ENCODE measurements around the gene ZNF423.
"Not testable (repeated sequence)": the region's sequence is repeated elsewhere in the genome, so short reads cannot be mapped to it uniquely, and the experiment has no call there.

ZNF423 gene

DNA sequence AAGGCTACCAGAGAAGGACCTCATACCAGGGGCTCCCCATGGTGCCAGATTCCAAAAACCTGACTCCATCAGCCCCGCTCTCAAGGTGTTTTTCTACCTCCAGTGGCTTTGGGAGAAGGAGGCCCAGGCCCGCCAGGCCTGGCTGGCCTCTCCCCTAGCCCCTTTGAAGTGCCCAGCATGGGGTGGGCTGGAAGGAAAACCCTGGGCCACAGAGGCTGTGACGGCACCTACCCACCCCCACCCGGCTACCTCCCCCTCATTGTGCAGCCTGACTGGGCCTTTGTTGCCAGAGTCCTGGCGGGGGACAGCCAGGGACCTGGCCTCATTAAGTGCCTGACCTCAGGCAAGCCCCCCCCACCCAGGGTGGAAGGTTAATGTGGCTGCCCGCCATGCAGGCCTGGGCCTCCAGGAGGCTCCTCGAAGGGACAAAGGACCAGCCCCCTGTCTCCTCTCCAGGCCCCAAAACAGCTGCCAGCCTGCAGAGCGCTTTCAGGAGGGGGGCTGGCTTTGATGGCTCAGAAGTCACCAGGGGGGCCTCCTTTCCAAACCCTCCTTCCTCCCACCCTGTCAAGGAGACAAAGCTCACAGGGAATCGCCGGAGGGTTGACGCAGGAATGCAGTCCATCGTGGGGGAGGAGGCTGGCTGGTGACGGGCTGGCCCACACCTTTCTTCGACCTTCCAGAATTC, 159.4 kb downstream of the ZNF423 start:
- no peak for DNase-seq (ENCODE audit: low read depth)

DNA sequence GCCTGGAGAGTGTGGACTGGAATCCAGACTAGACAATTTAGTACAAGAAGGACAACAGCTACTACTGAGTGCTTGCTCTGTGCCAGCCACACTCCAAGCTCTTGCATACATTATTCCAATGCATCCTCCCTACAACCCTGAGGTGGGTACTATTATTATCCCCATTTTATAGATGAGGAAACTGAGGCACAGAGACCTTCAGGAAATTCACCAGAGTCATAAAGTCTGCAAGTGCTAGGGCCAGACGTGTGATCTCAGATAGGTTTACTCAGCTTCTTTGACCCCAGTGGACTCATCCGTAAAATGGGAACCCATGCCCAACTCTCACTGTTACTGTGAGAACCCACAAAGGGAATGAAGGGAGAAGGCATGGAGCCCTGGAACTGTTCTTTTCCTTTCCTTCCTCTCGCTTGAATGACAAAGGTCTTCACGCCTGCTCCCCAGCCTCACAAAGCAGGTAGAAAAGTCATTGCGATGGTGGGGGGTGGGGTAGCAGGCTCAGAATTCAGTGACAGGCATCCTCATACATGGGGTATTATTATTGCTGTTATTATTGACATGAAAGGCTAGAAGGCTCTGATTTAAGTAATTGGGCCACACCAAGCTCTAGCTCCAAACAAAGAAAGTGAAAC, 160.0 kb downstream of the ZNF423 start:
- no peak for DNase-seq (ENCODE audit: low read depth)

DNA sequence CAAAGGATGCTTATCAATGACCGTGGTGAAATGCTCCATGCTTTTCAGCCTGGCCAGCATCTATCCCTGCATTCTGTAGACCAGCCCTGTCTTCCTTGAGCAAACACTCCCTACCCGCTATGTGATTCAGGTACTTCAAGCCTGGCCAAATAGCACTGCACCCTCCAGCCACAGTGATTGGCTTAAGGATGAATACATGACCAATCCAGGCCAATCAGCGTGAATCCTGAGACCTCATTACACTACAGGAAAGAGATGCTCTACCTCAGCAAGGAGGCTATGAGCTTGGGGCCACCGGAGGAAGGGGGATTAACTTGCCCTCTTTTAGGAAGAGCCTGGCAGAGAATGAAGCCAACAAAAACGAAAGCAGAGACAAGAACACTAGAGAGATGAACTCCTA, 162.5 kb downstream of the ZNF423 start:
- no peak for DNase-seq (ENCODE audit: low read depth)

DNA sequence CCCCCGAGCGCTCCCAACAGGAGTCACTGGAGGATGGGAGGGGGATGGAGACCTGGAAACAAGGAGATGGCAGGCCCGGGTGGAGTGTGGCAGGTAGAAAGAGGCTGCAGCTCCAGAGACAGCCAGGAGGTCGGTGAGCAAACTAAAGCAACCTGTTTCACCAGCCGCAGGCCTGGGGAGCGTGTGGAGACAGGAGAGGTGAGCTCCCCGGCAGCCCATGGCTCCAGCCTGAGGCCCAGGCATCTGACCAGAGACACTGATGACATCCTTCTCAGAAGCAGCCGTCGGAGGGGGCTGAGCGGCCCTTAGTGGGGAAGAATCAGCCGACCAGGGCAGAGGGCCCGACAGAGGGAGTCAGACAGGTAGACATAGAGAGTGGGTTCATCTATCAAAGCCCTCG, 165.1 kb downstream of the ZNF423 start:
- no peak for DNase-seq (ENCODE audit: low read depth)

DNA sequence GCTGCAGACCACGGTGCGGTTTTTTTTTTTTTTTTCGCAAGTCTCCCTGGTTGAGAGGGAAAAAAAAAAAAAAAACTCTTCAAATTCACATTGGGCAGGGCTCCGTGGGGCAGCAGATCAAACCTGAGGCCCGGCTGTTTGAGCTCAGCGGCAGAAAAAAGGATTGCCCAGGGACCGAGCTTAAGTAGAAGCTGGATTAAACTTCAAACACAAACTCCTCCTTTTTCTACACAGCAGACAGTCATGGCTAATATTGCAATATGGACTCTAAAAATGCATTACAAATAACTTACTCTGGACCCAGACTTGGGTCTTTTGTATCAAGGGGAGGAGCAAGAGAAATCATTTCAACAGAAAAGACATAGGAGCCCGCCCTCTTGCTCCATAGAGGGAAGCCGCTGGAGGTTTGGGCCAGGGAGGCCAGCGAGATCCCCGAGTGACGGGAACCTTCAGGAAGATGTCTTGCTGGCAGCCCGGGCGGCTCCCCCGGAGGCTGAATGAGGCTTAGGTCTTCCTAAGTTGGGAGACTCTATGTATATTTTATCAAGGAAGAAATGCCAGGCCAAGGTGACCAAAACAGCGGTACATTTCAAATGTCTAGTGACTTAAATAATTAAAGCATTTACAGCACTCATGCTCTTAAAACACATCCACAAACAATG, 167.7 kb downstream of the ZNF423 start:
- DNase-seq (ENCODE audit: low read depth) = no peak

DNA sequence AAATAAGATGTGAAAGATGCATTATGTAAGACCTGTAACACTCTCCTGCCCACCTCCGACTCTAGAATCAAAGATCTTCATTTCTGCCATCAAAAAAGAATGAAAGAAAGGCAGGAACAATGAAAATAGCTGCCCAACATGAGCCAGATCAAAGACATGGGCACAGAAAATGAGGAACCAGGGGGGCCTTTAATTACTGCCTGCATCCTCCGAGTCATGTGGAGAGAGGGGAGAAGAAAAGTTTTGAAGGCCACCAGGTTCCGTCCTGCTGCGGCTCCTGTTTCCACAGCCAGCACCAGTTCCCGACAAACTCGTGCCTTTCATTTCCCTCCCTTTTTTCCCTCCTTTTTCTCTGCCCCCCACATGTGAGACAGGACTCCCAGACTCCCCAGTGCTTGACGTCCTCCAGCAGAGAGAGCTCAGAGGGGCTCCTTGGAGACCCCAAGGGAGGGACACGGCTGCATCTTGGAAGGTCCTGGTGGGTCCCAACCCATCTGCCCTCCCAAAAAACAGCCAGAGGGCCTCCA, 168.4 kb downstream of the ZNF423 start:
- no peak for DNase-seq (ENCODE audit: low read depth)

DNA sequence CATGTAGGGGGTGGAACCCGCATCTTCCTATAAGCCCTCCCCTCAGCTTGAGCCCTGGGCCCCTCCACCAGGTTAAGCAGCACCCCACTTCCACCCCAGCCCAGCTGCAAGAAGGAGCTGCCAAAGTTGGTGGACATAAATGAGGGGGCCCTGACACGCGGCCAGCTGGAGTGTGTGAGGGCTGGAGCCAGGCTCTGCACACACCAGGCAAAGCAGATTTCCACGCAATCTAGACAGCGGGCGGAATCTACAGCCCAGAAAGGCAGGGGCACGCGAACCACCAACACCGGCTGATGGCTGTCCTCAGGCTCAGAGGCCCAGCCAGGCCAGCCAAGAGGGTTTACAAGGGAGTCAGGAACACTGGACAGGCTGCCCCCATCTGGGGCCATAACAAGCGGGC, 171.2 kb downstream of the ZNF423 start:
- DNase-seq (ENCODE audit: low read depth) = no peak

DNA sequence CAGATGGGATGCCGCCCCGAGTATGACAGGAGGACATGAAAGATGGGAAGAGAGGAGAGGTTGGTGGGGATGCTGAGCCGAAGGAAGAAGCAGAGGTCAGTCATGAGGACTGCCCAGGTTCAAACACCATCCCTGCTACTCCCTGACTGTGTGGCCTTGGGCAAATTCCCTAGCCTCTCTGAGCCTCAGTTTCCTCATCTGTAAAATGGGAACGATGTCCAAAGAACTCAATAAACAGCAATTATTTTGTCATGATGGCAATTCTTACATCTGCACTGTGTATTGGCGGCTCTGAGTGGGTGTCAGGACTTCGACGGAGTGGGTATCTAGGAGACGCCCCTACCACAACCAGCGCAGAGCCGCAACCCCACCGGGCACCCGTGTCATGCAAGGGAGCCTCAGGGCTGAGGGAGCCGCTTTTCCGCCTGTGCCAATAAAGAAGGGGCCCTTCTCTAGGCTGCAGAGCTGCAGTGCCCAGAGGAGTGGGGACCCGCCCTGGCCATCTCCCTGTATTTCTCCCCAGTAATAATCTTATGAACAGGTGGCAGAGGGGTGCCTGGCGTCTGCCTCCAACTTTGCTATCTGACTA, 173.2 kb downstream of the ZNF423 start:
- DNase-seq (ENCODE audit: low read depth) = no peak

DNA sequence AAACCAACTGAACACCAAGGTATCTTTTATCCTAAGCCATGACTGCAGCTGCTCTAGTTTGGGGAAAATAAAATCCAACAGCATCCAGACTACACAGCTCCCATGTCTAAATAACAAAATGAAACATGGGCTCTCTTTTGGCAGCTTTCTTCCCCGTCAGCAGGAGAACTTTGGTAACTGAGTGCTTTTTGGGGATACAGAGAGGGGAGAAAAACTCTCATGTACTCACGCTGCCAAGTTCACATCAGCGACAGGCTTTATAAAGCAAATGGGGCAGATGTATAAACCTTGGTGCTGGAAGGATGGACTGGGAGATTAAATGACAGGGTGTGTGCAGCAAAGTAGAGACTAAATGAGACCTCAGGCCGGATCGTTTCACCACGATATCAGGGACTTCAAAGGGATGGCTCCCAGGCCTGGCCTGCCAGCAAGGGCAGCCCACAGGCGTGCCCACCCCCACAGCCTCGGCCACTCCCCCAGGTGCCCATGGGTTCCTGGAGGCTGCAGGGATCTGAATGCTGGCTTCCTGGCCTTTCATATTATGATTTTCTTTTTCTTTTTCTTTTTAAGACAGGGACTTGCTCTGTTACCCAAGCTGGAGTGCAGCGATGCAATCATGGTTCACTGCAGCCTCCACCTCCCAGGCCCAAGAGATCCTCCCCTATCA, 174.6 kb downstream of the ZNF423 start:
- no peak for DNase-seq (ENCODE audit: low read depth)

DNA sequence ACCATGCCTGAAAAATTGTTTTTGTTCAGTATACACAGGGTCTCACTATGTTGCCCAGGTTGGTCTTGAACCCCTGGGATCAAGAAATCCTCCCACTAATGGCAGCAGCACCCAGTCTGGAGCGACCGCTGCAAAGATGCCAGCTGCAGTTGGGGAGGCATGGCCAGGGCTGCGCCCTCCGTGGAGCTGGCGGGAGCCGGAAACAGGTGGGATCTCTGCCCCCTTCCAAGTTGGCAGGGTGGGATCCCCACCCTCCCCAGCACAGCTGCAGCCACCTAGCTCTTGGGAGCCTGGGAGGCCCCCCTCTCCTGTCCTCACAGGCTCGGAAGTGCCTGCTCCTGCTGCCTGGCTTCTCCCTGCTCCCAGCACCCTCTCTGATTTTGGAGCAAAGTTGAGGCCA, 176.8 kb downstream of the ZNF423 start:
- DNase-seq (ENCODE audit: low read depth) = no peak

DNA sequence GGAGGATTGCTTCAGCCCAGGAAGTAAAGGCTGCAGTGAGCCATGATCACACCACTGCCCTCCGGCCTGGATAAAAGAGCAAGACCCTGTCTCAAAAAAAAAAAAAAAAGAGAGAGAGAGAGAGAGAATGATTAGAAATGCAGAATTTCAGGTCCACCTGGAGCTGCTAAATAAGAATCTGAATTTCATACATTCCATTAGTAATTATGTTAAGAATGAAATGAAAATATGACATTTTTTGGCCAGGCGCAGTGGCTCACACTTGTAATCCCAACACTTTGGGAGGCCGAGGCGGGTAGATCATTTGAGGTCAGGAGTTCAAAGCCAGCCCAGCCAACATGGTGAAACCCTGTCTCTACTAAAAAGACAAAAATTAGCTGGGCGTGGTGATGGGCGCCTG, 178.3 kb downstream of the ZNF423 start:
- not testable (repeated sequence) for DNase-seq (ENCODE audit: low read depth)

DNA sequence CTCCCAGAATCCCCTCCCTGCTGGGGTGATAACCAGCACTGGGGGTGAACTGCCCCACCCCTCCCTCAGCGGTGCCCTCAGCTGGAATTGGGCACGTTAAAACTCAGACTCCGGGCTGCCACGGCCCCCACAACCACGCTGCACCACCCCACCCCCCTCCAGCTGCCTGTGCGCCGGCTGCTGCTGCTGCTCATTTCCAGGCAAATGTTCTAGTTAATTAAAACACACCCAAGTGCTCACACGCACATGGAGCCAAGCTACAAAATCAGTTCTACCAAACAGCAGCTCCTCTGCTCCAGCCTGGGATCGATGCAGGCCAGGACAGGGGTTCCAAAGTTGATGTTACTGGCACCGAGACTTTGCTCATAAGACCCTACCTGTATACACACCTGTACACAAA, 180.5 kb downstream of the ZNF423 start:
- DNase-seq (ENCODE audit: low read depth) = no peak

DNA sequence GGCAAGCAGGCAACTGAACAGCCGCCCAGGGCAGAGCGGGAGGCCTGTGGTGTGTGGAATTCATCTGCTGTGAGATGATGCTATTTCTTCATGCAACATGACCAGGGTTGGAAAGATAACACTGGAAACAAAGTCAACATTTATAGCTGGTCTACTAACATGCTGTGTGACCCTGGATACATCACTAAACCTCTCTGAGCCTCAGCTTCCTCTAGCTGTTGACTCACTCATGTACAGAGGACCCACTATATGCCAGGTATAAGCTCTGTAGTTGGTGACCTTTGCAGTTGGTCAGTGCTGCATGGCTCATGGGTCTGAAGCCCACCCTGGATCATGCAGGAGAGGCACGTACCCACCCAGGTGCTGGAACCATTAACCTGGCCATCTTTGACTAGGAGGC, 180.9 kb downstream of the ZNF423 start:
- DNase-seq (ENCODE audit: low read depth) = no peak

DNA sequence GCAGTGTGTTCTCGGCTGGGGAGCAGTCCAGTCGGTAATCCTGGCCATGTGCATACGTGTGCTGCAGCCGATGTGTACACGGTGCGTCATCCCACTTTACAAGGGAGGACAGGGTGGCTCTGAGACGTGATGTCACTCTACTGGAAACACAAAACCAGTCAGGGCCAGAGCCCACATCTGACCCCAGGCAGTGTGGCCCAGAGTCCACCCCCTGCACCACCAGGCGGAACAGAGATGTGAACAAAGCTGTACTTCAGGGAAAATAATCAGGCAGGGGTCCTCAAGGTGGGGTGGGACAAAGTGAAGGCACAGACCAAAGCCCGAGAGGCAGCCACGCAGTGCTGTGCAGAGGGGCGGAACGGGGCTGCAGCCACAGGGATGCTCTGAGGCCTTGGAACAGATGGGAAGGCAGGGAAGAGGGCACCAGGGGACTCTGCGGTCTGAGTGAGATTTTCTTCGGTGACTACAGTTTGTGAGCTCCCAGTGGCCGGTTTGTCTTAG, 181.5 kb downstream of the ZNF423 start:
- no peak for DNase-seq (ENCODE audit: low read depth)

DNA sequence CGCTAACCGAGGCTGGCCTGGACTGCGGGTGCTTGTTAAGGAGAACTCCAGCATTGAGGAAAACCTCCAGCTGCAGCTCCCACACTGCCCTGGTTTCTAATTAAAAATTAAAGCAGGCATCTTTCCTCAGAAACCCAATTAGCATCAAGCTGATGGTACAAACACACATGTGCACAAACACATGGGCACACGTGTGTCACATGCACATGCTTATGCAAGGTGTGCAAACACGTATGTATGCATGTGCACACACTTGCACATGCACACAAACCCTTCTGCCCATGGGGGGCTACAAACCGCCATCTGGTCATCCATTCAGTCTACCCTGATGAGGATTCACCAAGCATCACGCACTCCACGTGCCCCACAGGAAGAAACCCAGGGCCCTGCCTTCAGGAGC, 182.5 kb downstream of the ZNF423 start:
- DNase-seq (ENCODE audit: low read depth) = no peak

DNA sequence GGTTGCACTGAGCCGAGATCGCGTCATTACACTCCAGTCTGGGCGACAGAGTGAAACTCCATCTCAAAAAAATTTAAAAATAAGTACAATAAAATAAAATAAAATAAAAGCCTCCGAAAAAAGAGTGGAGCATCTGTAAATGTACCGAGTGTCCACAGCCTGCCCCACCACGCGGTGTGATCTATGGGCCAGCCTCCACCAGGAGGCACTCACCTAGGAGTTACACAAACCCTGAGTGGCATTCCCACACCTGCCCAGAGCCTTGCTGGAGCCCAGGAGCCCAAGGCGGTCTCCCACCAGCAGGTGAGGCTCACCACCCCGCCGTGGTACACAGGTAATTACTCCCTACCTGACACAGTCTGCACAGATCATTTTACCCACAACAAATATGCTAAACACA, 183.2 kb downstream of the ZNF423 start:
- no peak for DNase-seq (ENCODE audit: low read depth)

DNA sequence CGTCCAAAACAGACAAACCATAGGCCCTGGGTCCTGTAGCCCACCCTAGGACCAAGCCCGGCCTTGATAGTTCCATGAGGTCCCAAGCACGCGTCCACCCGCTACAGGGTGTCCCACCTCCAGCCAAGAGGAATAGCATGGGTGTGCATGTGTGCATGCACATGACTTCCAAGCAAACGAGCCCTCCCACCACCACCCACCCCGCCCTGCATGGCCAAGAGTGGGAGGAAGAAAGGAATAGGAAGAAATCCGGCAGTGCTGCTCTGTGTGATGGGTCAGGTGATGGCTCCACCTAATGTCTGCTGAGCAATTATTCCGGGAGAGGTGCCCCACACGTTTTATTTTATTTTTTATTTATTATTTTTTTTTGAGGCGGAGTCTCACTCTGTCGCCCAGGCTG, 184.6 kb downstream of the ZNF423 start:
- DNase-seq (ENCODE audit: low read depth) = no peak

DNA sequence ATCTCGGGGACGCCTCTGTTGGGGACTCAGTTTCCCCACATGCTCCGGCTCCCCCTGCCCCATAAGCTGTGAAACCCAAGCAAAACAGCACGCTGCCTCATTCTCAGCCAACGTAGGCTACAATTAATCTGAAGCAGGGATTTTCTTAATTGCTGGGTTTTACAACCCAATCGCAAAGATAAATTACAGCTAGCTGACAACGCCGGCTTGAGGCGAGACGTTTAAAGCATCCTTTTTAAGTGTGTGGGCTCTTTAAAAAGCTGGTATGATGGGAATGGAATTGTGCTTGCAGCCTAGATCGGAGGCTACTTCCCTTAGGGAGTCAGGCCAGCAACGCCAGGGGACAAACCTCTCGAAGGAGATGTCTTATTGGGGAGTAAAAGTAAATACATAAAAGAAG, 185.3 kb downstream of the ZNF423 start:
- no peak for DNase-seq (ENCODE audit: low read depth)

DNA sequence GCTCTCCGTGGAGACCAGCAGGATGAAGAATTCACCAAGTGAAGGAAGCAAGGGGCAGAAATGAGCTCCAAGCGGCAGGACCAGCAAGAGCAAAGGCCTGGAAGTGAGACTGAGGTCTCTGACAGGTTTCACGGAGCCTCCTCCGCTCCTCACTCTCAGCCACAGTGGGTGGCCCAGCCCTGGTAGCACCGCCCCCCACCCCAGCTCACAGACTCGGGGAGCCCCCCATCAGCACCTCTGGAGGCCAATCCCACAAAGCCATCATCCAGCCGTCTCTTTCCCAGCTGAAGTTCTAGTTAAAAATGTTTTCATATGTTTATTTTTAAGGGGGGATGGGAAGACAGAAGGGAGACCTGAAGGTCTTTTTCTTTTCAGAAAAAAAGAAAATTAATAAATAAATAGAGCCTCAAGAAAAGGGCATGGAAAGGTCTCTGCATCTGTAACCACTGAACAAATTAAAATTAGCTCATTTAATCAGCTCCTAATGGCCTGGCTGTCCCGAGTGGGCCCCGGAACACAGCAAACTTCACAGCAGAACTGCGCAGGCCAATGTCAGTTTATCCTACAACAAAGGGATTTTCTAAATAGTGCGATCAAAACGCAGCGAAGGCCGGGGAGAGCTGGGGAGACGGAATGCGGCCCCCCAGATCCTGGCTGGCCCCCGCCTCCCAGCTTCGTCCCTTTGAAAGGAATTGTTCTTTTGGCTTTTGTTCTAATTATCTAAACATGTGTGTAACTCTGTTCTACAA, 190.3 kb downstream of the ZNF423 start:
- no peak for DNase-seq (ENCODE audit: low read depth)

DNA sequence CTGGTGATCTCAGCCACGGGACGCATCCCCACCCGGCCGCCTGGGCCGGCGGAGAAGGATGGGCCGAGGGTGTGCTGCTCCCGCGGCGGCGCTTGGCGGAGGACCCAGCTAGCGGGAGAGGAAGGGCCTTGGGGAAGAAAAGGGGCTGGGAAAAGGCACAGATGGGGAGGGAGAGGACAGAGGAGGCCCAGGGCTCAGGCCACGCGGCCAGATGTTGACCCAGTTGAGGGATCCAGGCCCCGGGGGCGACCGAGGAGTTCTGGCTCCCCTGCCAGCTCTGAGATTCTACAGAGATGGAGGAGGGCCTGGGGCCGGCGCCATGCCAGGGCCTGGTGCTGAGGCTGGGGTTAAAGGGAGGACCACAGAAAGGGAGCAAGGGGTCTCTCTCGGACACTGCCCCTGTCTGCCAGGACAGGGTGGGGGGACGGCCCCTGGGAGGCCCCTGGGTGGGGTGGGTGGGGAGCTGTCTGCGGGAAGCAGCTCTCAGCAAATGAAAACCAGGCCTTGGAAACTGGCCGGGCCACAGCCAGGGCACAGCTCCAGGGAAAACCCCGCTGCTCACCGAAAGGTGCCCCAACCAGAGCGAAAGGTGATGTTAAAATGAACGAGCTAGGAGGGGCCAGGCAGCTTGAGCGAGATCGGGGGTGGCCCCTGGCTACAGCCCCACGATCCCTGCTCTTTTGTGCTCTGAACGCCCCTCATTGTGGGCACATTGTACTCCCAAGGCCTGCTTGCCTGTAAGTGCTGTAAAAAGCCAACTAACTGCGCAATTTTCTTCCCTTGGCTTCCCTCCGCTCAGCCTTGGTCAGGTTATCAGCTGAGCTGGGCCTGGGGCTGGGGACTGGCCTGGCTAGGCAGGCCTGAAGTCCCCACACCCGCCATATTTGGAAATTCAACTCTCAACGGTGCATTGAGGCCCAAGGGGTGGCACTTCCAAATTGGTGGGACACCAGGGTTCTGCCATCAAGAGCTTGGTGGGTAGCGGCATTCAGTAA, 191.4 kb downstream of the ZNF423 start:
- no peak for DNase-seq (ENCODE audit: low read depth)
